Smooth muscle cell (in vitro differentiated cells): ENCODE measurements around the gene ARV1. TPM values are rescaled to one million over a fixed set of nuclear protein-coding genes. Genes with fewer than 3 reads are reported as not detected.

Source experiments
- DNase-seq: peaks from one replicate; lab custom pipeline; 2025; ENCODE audit not compliant: unreplicated experiment; lab: John Stamatoyannopoulos, UW
- H2AFZ ChIP-seq: fragments of 200-600 bp; sonication (generic); 2 replicates; pipeline ENCODE4 v1.6.0; 2016; ENCODE audit warnings: antibody characterized with exemption, low read depth, mild to moderate bottlenecking
- H3F3A ChIP-seq: fragments of 200-600 bp; sonication (generic); 2 replicates; pipeline ENCODE4 v1.6.0; 2017; ENCODE audit warnings: antibody characterized with exemption, low read depth
- H3K27ac ChIP-seq: fragments of 200-600 bp; sonication (generic); 2 replicates; pipeline ENCODE4 v1.5.1; 2016; ENCODE audit warnings: low read depth, mild to moderate bottlenecking
- H3K27me3 ChIP-seq: fragments of 200-600 bp; sonication (generic); 2 replicates; pipeline ENCODE4 v1.6.1; 2016; ENCODE audit warnings: low read depth, mild to moderate bottlenecking
- H3K36me3 ChIP-seq: fragments of 200-600 bp; sonication (generic); 2 replicates; pipeline ENCODE4 v1.5.1; 2016; ENCODE audit warnings: low read depth
- H3K4me1 ChIP-seq: fragments of 200-600 bp; sonication (generic); 2 replicates; pipeline ENCODE4 v1.5.1; 2016; ENCODE audit warnings: low read depth
- H3K4me2 ChIP-seq: fragments of 200-600 bp; sonication (generic); 2 replicates; pipeline ENCODE4 v1.6.0; 2016; ENCODE audit warnings: mild to moderate bottlenecking
- H3K4me3 ChIP-seq: fragments of 200-600 bp; sonication (generic); 2 replicates; pipeline ENCODE4 v1.5.1; 2016; ENCODE audit warnings: mild to moderate bottlenecking
- H3K79me2 ChIP-seq: fragments of 200-600 bp; sonication (generic); 2 replicates; pipeline ENCODE4 v1.6.0; 2016; ENCODE audit warnings: low read depth, mild to moderate bottlenecking
- H3K9ac ChIP-seq: fragments of 200-600 bp; sonication (generic); 2 replicates; pipeline ENCODE4 v1.6.0; 2016; ENCODE audit warnings: low read depth
- H3K9me3 ChIP-seq: fragments of 200-600 bp; sonication (generic); replicated peaks from 2 replicates; pipeline ENCODE4 v1.5.1; 2016; ENCODE audit warnings: low read depth
- H4K20me1 ChIP-seq: fragments of 200-600 bp; sonication (generic); 2 replicates; pipeline ENCODE4 v1.6.0; 2016; ENCODE audit warnings: low read depth
- CTCF ChIP-seq: fragments of 200-600 bp; sonication (generic); IDR thresholded peaks from 2 replicates; pipeline ENCODE4 v1.5.1; 2017; ENCODE audit warnings: borderline replicate concordance, mild to moderate bottlenecking, antibody characterized with exemption; ENCODE audit not compliant: insufficient read depth, poor library complexity, severe bottlenecking
- WGBS: methylation state at CpG from one replicate; pipeline ENCODE4 v1.1.7; 2016; ENCODE audit warnings: low lambda C conversion rate; 5-methylcytosine and 5-hydroxymethylcytosine counted together
- polyA plus RNA-seq: library from polyadenylated mRNA; unstranded; fragments of >200 nt; fragmentation: Nextera tagmentation; extraction: Ambion mirVana; gene quantifications from 2 replicates; pipeline ENCODE4 v1.2.1, GENCODE V29; 2016
- total RNA-seq: library from RNA; depleted of rRNA; stranded (reverse); fragments of >200 nt; gene quantifications from 2 replicates; pipeline ENCODE4 v1.2.3, GENCODE V29; 2014

ARV1 gene
- total and polyA plus RNA-seq, 2 experiments from 2014 or later = 7.4 to 12.5 TPM

DNA sequence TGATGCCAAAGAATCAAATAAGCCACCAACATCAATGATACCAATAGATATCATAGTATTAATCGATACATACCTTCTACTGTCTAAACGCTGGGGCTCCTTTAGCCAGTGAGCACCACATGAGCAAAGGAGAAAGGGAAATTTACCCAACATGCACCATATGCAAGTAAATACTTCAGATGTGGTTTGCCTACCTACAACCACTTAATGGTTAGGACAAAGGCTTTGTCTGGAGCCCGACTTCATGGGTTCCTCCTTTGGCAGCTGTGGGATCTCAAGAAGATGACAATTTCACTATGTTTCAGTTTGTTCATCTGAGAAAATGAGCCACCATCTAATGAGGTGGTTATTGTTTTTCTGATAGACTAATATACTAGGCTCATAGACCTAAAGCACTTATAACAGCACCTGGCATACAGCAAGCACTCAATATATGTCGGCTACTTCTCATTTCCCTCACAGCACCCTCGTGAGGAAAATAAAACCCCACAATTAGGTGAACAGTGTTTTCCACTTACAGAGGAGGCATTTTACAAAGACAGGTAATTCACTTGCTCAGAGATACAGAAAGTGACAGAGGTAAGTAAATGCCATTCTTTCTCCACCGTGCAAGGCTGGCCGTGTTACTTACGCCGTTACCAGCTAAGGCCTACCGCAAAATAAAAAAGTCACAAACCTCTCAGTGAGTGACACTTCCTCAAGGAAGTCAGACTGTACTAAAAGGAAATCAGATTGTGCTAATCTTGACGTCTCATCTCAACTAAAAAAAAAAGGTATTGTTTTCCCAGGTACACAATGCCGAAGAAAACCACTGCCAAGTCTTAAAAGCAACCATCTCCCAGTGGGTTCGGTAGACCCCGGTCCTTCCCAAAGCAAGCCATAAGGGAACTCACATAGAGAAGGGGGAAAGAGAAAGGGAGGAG is 1.8 kb upstream of the ARV1 start:
- 88% methylated on average over 14 of the region's 14 CpGs for WGBS
- Histone ChIP-seq H3K27ac (no peak overlapping the region), H3K4me1 (peaks cover 11% of the 10 kb centered on the region), H3K9me3 (no peaks in the 10 kb centered on the region), H3F3A (no peaks in the 10 kb centered on the region), H2AFZ (no peak overlapping the region), H4K20me1 (no peaks in the 10 kb centered on the region), H3K79me2 (peaks cover 10% of the 10 kb centered on the region), H3K9ac (no peak overlapping the region), H3K4me3 (peak overlapping the region; percentile 75), H3K27me3 (no peaks in the 10 kb centered on the region), H3K36me3 (no peaks in the 10 kb centered on the region), H3K4me2 (peak overlapping the region; percentile 93)
- TF ChIP-seq CTCF = no peak
- DNase-seq = no peak

DNA sequence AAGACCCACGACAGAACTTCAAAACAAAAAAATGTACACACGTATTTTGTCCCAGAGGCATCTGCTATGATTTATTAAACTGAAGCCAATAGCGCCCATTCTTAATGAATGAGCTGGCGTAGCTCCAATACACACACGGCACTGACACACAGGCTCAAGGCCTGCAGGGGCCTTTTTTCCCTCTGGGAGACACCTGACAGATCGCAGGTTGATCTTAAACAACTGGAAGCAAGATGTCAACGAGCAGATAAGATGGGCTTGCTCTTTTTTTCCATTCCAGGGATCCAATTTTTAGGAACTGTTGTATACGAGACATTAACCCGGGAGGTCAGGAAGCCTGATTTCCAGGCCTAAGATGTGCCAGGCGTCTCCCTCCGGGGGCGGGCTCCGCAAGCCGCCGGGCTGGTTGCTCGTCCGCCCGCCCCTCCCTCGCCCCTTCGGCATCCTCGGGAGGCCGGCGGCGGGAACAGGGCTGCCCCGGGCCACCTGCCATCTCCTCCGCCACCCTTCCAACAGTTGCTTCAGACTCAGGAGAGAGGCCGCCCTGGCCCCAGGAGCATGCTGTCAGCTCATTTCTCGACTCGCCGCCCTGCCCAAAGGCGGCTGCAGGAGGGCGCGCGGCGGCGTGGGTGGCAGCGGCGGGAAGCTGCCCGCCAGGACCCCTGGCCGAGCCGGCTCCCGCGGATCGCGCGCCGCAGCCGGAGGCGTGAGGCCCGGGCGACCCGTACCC is 968 bp upstream of the ARV1 start:
- no peak overlapping the region for H3K27ac ChIP-seq
- no peaks in the 10 kb centered on the region for H3K27me3 ChIP-seq
- TF ChIP-seq CTCF = no peak
- no peaks in the 10 kb centered on the region for H4K20me1 ChIP-seq
- H3F3A ChIP-seq = no peaks in the 10 kb centered on the region
- H3K4me1 ChIP-seq = peaks cover 11% of the 10 kb centered on the region
- peak; percentile 14 for DNase-seq
- 8% methylated on average over 38 of the region's 52 CpGs for WGBS
- H3K36me3 ChIP-seq = no peaks in the 10 kb centered on the region
- no peaks in the 10 kb centered on the region for H3K9me3 ChIP-seq
- peak overlapping the region; percentile 81 for H2AFZ ChIP-seq
- H3K79me2 ChIP-seq = peaks cover 10% of the 10 kb centered on the region
- peak overlapping the region; percentile 93 for H3K4me2 ChIP-seq
- H3K4me3 ChIP-seq = peak overlapping the region; percentile 75
- no peak overlapping the region for H3K9ac ChIP-seq

GRCh38 chr1:230979389-230979716 is 459 bp downstream of the ARV1 start:
- Histone ChIP-seq H3K4me3 (peak overlapping the region; percentile 75), H3K36me3 (no peaks in the 10 kb centered on the region), H3K4me2 (peak overlapping the region; percentile 93), H3K27ac (no peak overlapping the region), H4K20me1 (no peaks in the 10 kb centered on the region), H3K9ac (peak overlapping the region; percentile 42), H3K27me3 (no peaks in the 10 kb centered on the region), H3K9me3 (no peaks in the 10 kb centered on the region), H3K4me1 (peaks cover 11% of the 10 kb centered on the region), H2AFZ (peak overlapping the region; percentile 60), H3K79me2 (peaks cover 13% of the 10 kb centered on the region), H3F3A (no peaks in the 10 kb centered on the region)
- no peak for DNase-seq
- no peak for TF ChIP-seq CTCF
- WGBS = 18% methylated on average over 12 of the region's 12 CpGs
